T-helper 9 cell (primary cell): Measurements from ENCODE around the gene SLC4A7.
"Not testable (repeated sequence)": the region's sequence is repeated elsewhere in the genome, so short reads cannot be mapped to it uniquely, and the experiment has no call there.

Source experiments
- DNase-seq: peaks from one replicate; pipeline ENCODE4 v3.0.0-alpha.2; 2020

SLC4A7 gene

GRCh38 chr3:27357665-27358258, 126.4 kb downstream of the SLC4A7 start:
- peak; percentile 36 for DNase-seq

DNA sequence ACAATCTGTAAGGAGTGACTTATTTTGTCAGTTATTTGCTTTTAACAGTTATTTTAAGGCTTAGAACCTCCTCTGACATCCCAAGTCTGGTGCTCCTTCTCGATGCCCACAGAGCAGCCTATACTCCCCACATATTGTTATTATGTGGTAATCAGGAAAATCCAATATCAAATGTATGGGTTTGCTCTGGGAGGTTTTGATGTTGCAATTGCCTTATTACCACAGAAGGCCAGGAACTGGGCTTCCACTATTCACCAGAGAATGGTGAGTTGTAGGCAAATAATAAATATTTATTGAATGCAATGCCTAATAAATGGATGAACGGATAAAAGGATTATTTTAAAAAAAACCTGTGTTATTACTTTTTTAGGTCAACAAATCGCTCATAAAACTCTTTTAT, 127.2 kb downstream of the SLC4A7 start:
- no peak for DNase-seq

- DNase-seq, result no peak
These were observed 129.5 kb downstream of the SLC4A7 start for GRCh38 chr3:27354588-27355203.

- no peak for DNase-seq
These were observed 130.0 kb downstream of the SLC4A7 start for GRCh38 chr3:27354161-27354560.

- DNase-seq, result no peak
These were observed 131.0 kb downstream of the SLC4A7 start for GRCh38 chr3:27353221-27353620.

DNA sequence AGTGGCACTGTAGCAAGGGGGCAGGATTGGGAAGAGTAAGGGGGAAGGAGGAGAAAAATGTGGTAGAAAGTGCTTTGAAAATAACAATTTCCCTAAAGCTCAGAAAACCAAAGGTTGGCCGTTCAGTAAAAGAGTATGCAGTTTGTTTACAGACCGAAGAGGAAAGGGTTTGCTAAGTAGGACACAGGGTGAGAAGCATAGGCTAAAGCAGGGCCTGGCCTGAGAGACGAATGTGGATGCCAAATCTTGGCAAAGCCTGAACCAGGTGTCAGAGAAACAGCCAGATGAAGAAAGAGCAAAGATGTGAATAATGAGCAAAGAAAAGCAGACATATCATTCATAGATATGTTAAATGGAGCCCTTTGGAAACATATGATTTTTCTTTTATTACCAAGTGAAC, 132.1 kb downstream of the SLC4A7 start:
- no peak for DNase-seq

DNA sequence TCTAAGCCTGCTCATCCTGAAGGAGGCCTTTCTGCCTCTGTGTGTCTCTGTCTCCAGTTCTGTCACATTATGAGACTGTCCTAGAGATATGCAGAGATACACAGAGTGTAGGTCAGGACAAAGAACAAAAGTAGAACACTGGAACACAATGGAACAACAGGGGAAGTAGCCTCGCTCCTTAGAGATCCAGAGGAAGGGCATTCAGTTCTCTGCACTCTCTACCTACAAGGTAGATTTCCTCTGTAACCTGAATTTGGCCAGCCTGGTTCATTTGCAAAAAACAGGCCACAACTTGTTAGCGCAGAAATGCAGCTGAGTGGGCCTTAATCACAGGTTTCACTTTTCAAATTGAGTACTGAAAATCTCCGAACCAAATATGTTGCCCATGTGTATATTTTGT, 134.4 kb downstream of the SLC4A7 start:
- DNase-seq, result no peak

DNA sequence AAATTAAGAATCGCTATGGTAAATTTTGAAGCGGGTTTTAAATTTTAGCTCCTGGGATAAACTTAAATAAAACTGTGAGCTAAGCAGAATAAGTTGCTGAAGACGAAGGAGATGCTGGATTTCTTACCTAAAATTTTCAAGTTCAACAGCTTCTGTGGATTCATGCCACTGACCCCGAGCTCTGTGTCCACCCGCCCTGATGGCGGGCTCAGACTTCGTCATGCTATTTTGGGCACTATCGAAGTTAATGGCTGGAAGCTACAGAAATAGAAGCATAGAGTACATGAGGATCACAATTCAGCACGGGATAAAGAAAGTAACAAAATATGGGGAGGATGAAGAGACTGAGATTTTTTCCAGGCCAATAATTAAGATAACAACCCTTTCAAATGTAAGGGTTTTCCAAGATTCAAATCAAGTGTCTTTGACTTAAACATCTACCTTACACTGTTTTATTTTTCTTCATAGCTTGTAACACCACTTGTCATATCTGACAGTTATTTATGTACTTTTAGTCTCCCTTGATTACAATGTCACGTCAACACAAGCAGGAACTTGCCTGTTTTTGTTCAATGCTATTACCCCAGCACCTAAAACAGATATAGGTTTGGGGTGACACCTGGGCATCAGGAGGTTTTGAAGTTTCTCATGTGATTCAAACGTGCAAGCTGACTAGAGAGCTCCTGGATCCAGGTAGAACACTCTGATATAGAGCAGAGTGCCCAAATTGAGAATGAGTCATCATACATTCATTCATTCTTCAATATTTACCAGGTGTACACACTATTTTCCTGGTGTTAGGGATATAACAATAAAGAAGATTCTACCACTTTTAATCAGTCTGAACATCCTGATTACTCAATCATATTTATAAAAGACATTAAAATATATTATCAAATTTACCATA, 138.0 kb downstream of the SLC4A7 start:
- no peak for DNase-seq

DNA sequence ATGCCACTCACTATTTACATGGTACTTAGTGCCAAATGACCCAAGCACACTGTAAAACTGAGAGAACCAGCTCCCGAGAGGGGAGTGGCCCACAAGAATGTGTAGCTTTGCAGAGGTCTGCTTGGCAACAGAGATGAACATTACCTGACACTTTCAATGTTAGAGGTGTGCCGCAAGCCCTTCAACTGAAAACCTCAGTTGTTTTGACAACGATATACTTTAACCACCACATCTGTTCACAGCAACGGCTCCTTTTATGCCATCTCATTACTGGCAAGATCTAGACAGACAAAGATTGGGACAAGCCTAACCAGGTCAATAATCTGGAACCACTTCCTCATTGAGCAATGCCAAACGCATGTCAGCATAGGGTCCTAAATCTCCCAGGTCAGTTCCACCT, 138.7 kb downstream of the SLC4A7 start:
- no peak for DNase-seq

DNA sequence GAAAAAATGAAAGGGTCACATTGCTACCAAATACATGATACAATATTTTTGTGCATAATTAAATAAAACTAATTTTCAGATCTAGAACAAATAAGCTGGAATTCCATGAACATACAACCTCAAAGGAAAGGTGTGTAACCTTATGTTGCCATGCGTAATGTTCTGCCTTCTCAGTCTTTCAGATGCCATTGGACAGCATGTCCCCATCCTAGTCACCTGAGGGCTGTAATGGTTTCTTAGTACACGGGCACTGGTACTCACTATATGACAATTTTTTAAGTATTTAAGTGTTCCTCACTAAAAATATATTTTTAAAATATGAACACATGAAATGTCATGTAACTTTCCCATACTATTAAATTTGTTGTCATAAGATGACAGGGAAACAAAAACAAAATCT, 139.1 kb downstream of the SLC4A7 start:
- DNase-seq, result no peak

DNA sequence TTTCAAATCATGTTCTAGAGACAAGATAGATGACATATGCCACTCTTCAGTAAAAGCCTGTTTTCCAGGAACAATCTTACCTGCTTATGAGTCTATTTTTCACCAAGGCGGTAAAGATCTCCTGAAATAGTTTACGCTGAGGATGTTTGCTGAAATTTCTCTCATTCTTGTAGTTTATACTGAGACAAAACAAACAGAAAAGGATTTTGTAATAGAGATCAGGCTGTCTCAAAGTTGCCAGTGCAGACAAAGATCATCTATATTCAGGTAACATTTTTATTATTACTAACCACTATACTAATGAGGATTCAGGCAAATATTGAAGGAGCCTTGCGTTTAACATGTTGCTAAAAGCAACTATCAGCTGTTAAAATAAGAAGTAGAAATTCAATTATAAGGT, 140.0 kb downstream of the SLC4A7 start:
- no peak for DNase-seq

GRCh38 chr3:27342267-27342666, 141.9 kb downstream of the SLC4A7 start:
- no peak for DNase-seq

DNA sequence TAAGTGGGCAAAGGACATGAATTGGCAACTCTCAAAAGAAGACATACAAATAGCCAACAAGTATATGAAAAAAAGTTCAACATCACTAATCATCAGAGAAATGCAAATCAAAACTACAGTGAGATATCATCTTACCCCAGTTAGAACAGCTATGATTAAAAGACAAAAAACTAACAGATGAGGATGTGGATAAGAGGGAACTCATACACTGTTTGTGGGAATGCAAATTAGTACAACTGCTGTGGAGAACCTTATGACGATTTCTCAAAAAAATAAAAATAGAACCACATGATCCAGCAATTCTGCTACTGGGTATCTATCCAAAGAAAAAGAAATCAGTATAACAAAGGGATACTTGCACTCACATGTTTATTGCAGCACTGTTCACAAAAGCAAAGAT, 143.7 kb downstream of the SLC4A7 start:
- no peak for DNase-seq

DNA sequence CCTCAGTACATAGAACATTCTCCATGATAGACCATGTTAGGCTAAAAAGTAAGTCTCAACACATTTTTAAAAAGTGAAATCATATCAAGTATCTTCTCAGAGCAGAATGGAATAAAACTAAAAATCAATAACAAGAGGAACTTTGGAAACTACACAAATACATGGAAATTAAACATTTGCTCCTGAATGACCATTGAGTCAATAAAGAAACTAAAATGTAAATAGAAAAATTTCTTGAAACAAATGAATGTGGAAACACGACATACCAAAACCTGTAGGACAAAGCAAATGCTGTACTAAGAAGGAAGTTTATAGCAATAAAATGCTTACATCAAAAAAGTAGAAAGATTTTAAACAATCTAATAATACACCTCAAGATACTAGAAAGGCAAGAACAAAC, 148.6 kb downstream of the SLC4A7 start:
- DNase-seq, result no peak

- no peak for DNase-seq
These were observed 150.3 kb downstream of the SLC4A7 start for GRCh38 chr3:27333843-27334242.

- DNase-seq, result not testable (repeated sequence)
These were observed 155.0 kb downstream of the SLC4A7 start for GRCh38 chr3:27328982-27329762.

GRCh38 chr3:27326629-27327545, 157.3 kb downstream of the SLC4A7 start:
- DNase-seq, result no peak

- no peak for DNase-seq
These were observed 158.0 kb downstream of the SLC4A7 start for GRCh38 chr3:27326202-27326601.

DNA sequence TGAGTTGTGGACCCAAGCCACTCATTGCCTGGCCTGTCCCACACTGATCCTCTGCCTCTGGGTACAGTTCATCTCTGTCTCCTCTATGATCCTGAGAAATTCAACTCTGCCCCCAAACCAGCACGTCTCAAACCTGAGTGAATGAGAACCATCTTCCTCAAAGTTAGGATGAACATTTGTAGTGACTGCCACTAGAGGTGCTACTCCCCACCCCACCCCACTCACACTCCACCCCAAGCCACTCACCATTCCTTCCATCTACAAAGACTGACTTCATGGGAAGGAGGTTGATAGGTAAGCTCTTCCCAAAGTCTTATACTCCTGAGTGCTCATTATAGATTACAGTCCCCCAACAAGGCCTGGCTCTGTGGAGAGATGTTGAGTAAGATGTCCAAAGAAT, 158.8 kb downstream of the SLC4A7 start:
- DNase-seq, result no peak

GRCh38 chr3:27324686-27325085, 159.5 kb downstream of the SLC4A7 start:
- DNase-seq, result no peak

DNA sequence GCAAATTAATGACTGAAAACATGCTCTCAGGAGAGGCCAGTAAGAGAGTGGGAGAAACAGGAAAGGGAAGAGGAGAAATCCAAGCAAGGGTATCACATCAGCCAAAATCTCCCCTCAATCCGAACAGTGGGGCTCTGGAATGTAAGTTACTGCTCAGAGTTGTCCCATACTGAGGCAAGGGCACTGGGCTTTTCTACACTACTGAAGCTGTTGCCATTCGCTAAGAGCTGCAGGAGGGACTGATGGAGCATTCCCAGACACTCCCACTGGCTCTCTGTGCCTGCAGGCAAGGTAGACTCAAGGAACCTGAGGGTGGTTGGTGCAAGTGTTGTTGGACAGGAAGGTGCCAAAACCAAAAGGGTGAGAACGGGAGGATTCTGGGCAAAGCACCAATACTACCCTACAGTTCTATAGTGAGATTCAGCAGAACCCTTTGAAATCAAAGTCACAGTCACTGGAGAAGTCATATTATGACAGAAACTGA, 161.1 kb downstream of the SLC4A7 start:
- no peak for DNase-seq
